HG02870 (cell line): ENCODE results near the gene ATG9B.
A peak's percentile ranks its signal among the peaks of the same experiment; 100 is the strongest.

Experiments
- ATAC-seq: cut with Tn5 transposase; IDR thresholded peaks from one replicate; pipeline ENCODE4 v1.9.1; 2021; ENCODE audit warnings: mild to moderate bottlenecking, moderate library complexity; ENCODE audit not compliant: unreplicated experiment

The ATG9B gene

DNA sequence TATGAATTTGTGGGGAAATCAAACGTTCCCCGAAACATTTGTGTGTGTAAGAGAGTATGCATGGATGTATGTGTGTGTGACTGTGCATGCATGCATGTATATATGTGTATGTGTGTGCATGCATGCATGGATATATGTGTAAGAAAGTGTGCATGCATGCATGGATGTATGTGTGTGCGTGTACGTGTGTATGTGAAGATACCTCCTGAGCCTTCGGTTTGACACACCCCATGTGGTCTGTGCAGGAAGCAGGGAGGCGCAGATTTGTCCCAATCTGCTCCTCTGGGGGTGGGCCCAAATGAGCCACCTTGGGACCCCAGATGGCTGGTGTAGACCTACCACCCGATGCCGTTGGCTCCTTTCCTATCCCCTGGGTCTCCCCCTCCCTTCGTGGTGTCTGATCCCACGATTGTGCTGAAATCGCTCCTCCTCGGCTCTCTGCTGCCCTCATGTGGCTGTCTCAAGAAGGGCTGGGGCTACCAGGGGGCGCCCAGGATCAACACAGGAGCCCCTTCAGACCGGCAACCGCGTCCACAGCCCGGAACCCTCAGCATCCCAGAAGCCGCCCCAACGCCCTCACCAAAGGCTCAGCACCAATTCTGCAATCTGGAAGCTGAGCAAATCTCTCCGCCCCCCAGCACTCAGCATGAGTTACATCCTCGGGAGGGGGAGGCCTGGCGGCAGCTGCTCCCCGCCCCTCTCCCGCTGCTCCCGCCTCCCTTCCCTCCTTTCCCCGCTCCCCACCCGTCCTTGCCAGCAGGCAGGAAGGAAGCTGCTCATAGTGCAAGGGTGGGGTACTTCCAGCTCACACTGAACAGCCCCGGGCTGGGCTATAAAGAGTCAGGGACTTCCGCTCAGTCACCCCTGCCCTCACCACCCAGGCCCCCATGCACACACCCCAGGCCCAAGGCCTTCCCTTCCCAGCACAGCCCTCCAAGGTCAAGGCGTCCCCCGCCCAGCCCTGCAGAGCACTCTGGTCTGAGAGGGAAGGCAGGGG lies 35.8 kb downstream of the ATG9B start:
- ATAC-seq = no peak

DNA sequence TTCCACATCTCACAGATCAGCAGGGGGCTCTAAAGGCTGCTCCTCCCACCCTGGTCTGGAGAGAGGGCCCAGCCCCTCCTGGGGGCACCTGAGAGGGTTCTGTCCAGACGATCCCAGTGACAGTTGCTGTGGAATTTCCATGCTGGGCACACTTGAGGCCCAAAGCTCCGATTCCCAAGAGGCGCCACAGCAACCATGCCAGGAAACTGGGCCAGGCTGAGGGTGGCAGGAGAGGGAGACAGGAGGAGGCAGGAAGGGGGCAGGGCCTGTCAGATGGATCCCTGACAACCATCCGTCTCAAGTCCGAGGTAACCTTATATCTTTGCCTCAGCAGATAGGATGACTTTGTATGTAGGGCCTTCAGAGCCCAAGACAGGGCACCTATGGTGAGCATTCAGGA lies 37.7 kb downstream of the ATG9B start:
- no peak for ATAC-seq

DNA sequence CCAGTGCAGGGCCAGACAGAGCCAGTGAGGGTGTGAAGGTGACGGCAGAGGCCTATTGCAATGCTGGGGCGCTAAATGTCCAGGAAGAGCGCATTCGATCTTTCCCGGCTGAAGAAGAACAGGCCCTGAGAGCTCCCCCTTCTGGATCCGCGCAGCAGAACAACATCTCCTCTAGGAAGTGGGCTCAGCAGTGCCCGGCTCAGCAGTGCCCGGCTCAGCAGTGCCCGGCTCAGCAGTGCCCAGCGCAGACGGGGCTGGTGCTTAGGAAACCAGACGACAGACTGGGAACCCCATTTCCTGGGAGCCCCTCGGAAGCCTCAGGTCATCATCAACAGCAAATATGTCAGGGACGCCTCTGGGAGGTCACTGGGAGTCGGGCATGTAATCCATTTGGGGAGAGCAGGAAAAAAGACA lies 38.2 kb downstream of the ATG9B start:
- ATAC-seq = no peak

DNA sequence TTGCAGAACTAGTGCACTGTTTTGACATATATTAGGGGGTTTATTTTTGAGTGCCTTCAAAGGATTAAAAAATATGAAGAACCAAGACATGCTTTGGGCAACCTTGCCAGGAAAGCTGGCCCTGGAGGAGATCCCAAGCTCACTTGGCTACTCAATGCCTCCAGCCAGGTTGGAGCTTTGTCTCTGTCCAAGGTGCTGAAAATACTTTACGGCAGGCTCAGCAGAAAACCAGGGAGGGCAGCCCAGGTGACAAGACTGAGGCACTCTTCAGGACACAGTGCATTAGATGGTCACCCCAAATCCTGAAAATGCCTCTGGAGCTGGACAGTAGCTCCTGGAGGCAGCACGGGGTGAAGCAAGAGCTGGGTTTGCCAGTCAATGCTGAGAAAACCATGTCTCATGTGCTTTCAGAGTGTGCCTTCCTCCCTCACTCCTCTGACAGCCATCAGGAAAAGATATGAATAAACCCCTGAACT lies 40.4 kb downstream of the ATG9B start:
- no peak for ATAC-seq

DNA sequence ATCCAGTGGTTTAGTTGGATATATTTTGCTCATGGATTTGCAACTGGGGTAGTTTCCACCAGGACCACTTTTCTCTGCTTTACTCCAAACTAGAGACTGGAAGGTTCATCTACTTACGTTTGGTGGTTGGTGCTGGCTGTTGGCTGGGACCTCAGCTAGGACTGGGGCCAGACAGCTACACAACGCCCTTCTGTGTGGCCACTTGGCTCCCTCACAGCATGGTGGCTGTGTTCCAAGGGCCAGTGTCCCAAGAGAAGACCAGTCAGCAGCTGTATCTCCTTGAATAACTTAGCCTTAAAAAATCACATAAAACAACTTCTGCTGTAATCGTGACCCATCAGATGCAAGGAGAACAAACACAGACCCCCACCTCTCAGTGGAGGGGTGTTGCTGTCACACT lies 41.9 kb downstream of the ATG9B start:
- no peak for ATAC-seq

DNA sequence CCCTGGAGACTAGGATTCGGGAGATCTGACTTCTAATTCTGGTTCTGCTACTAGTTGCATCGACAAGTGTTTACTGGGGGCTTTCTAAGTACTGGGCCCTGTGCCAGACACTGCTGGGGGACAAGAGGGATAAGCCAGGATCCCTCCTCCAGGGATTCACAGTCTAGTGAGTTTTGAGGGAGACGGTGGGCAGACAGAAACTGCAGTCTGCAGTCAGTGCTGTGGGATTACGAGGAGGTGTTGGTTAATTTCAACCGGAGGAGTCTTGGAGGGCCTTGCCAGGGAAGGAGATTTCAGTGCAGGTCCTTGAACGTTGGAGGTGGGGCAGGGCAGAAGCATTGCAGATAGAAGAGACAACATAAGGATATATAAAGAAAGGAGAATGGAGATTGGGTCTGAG lies 42.6 kb downstream of the ATG9B start:
- no peak for ATAC-seq

DNA sequence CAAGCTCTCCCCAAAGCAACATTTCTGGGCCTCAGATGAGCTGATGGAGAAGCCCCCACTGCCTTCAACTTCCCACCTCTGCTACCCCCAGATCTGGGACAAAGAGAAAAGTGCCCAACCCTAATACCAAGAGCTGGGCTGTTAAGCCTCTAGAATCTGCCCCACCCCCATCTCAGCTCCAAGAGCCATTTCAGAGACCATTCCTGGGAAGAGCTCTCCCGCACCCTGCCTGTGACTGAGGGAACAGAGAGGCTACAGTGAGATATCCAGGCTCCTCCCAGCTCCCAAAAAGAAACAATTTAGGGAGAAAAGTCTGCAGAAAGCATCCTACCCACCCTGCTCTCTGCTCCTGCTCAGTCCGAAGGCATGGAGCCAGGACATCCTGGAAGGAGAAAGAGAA lies 43.6 kb downstream of the ATG9B start:
- no peak for ATAC-seq

DNA sequence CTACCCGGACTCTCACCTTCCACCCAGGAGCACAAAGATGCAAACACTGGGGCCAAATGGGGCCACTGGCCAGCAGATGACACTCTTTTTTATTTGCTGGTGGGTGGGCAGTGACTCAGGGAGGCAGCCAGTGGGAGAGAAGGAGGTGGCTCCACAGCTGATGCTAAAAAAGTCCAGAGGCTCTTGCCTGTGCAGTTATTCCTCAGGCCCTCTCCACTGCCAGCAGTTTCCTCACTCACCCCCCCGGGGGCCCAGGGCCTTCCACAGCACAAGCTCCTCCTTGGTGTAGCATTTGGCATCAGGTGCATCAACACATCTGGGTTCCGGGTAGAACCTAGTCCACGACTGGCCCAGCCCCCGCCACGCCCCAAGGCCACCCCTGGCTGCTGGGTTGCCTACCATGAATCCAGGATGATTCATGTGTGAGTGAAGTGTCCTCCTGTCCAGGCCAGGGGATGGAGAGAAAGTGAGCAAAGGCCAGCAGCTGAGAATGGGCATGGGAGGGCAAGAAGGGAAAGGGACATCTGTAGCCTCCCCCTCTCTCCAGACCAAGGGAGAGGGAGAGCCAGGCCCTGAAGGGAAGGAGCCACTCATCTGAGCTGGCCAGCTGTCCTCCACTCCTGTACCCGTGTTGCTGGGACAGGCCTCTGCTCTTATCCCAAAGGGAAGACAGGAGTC lies 44.4 kb downstream of the ATG9B start:
- ATAC-seq = no peak

DNA sequence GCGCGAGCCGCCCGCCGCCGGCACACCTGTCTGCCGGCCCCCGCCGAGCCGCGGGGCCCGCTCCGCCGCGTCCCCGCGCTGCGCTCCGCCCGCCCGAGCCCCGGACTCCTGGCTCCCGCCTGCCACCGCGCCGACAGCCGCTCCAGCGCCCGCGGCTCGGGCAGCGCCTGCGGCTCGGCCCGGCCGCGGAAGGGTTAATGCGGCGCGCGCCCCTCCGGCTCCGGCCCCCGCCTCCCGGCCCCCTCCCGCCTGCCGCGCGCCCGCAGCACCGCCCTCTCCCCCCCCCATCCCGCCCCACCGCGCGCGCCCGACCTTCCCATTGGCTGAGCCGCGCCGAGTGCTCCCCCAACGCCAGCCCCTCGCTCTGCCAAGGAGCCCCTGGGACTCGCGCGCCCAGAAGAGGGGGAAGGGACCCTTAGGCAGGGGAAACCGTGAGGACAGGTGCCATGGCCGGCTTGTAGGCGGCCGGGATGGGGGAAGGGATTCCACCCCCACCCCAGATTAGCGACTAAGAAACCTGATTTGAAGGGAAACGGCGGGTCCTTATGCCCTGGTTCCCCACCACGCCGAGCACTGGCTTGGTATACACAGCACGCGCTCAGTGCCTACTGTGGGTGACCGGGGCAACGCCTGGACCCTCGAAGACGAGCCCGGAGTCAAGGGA lies 46.0 kb downstream of the ATG9B start, which contains the start of gene KCNH2:
Gene KCNH2, minus strand, starts transcription at position 196 of the 664 bp plus-strand sequence. CDS start 408 bp downstream, outside the sequence.
- no peak for ATAC-seq

DNA sequence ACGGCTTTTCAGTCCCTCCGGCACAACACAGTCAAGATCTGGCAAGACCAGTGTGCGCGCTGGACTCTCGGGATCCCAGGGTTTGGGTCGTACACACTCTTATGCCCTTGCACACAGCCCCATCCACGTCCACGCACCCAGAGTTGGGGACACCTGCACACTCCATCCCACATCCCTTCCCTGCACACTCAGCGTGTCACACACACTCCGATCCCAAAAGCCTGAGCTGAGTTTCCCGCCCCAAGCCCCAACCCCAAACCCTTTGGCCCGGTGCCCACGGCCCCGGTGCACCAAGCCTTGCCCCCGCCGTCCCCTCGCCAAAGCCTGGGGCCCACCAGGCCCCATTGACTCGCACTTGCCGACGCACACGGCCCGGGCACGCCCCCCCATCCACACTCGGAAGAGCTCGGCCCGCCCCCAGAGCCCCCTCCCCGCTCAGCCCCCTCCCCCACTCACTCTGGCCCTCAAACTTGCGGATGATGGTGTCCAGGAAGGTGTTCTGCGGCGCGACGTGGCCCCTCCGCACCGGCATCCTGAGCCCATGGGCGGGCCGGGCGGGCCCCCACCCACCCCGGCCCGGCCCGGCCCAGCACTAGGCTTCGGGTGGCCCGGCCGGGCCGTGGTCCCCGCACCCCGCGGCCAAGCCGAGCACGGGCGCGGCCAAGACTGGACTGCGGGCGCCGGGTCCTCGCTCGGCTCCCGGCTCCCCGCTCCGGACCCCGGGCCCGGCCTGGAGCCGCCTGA lies 46.7 kb downstream of the ATG9B start:
- no peak for ATAC-seq

DNA sequence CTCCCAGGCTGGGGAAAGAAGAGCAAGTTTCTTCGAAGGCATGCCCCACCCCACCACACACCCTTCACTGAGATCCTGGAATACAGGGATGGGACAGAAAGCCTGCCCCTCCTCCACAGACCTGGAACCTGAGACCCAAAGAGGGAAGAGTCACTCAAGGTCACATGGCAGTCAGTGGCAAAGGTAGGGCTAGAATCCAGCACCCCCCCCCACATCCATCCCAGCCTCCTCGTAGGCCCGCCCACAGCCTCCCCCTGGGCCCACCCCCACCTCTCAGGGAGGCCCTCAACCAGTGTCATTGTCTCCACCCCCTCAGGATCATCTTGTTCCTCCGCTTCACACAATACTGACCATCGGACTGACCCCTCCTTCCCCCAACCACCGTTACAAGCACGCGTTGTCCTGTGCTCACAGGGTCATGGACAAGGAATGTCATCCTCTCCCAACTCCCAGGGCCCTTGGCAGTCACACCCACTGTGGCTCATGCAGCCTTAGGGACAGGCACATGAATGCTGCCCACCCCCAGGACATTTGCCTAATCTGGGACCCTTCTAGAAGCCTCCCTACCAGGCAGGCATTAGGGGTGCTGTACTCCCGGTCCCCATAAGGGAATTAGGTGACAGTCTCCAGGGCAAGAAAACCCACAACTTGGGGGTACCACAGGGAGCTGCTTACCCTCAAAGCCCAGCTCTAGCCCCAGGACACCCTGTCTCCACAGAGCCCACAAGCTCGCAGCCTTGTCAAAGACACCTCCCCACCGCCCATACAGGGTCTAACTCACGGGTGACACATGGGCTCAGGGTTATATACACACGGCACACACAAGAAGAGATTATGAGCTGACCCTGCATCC lies 47.5 kb downstream of the ATG9B start:
- ATAC-seq = no peak

DNA sequence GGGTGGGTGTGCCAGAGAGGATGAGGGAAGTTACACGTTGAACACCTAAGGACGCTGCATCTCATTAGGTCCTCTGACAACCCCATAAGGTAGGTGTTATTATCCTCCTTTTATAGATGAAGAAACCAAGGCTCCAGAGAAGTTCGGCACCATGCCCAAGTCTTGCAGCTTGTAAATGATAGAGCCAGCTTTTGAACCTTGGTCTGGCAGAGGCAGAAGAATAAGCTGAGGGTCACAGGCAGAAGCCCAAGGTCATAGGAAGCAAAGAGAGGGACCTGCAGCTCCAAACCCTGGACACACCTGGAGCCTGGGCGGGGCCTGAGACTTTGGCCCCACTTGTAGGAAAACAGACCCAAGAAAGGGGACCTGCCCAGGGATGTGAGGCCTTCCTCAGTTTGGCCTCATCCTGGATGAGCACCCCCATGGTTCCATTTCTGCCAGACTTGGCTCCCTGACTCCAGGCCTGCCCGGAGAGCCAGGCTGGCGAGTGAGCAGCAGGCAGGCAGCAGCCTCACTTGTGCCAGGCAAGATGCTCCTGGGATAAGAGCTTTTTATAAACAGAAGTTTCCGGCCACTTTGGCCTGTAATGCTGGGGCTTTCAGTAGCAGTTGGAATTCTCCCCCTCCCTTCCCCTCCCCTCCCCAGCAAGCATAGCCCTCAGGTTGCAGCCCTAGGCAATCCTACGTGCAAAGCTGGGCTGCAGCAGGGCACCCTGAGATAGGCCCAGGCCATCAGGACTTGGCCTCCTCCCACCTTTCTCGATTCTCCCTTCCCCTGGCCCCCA lies 48.6 kb downstream of the ATG9B start:
- ATAC-seq = no peak

DNA sequence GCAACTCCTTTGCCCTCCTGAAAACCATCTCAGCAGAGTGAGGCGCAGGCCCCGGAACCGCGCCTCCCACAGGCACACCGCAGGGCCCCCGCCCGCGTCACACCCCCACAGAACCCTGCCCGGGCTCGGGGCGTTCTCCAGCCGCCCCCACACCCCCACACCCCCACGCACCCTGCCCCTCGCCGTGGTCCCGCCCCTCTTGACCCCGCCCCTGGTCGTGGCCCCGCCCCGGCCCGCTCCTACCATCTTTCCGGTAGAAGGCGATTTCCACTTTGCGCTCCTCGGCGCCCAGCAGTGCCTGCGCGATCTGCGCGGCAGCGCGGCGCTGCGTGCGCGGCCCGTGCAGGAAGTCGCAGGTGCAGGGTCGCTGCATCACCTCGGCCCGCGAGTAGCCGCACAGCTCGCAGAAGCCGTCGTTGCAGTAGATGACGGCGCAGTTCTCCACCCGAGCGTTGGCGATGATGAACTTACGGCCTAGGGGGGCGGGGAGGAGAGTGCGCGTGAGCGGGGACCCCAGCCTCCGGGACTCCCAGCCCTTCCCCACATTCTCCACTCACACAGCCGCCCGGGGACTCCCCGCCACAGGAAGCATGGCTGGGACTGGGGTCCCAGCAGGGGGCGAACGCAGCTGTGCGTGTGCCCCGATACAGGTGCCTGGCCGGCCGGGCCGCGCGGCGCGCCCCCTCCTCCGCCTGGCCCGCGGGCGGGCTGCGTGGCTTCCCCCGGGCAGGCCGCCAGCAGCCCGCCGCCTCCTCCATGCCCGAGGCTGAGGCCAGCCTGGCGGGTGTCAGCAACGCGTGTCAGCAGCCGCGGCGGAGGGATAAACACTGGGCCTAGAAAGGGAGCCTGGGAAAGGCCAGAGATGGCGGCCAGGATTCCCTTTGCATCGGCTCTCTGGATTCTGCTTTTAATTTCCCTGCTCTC lies 49.6 kb downstream of the ATG9B start:
- ATAC-seq = peak; percentile 46

DNA sequence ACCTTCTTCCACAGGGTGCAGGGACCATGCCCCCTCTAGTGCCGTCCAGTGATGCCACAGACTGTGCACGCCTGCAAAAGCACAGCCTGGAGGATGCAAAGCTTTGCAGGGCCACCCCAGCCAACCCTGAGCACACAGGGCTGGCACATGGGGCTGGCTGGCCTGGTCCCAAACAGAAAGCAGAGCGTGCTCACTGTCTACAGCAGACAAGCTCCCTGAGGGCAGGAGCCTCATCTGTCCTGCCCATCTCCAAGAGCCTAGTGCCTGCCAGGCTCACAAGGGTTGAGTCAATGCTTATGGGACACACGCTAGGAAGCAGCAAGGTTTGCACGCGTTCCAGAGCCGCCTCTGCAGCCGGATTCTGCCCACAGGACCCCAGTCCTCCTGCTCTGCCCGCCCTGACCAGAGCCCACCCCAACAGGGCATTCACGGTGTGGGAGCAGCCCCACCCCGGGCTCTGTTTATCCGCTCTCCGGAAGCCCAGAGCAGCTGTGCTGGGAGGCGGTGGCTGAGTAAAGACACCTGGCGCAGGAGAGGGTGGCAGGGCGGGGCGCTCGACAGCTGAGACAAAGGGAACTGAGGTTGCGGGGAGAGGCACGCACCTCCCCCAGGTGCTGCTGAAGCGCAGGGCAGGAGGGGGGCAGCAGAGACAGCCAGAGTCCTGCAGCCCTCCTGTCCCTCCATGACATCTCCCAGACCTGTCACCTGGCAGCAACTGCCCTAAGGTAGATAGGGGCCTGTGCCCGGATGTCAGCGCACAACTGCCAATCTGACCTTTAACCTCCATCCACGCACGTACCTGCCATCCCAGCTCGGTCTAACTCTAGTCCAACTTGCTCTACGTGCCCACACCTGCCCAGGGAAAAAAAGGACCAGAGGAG lies 50.5 kb downstream of the ATG9B start:
- no peak for ATAC-seq

DNA sequence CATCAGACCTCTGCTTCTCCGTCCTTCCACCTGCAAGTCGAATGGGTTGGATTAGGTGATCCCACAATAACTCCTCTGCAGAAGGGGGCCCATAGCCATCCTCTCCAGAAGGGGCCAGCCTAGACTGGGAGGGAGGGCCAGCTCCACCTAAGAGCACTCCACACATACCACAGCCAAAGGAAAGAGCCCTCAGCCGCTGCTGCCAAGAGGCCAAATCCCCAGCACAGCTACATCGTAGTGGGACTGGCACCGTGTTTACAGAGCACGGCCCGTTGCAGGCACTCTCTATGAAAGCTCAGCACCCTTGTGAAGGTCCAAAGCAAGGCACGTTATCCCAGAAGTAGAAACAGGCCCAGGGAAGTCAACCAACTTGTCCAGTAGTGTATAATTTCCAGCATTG lies 51.6 kb downstream of the ATG9B start:
- ATAC-seq = no peak

DNA sequence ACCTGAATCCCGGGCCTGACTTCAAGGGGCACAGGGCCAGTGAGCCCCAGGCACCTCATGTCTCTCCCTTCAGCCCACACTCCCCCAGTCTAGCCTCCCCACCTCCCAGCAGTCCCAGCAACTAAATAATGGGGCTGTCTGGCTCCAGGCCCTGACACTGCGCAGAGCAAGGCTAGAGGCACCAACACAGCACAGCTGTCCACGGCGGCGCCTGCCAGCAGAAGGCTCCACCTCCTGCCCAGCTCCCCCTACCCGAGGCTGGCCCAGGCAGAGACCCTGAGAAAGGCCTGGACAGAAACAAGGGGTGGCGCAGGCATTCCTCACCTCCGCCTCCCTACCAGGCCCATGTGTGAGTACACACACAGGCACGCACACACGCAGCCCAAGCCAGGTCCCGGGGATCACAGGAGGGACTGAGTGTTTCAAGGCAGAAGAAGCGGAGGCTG lies 52.2 kb downstream of the ATG9B start:
- no peak for ATAC-seq
